Measurements from ENCODE around the gene XRCC1.
"Not testable (repeated sequence)": the region's sequence is repeated elsewhere in the genome, so short reads cannot be mapped to it uniquely, and the experiment has no call there.

The XRCC1 gene

GRCh38 chr19:43572171-43572588 is 3.1 kb downstream of the XRCC1 start:
- DNase-seq, result peak; percentile 65

GRCh38 chr19:43570174-43570791 is 5.0 kb downstream of the XRCC1 start:
- DNase-seq, result no peak

- no peak for DNase-seq
These were observed 5.7 kb downstream of the XRCC1 start for GRCh38 chr19:43569657-43570056.

GRCh38 chr19:43564800-43565199 is 10.5 kb downstream of the XRCC1 start:
- DNase-seq, result no peak

GRCh38 chr19:43563816-43564457 is 11.4 kb downstream of the XRCC1 start:
- no peak for DNase-seq

- peak; percentile 86 for DNase-seq
These were observed 12.6 kb downstream of the XRCC1 start for GRCh38 chr19:43562698-43563241.

GRCh38 chr19:43562226-43562697 is 13.1 kb downstream of the XRCC1 start:
- DNase-seq, result peak; percentile 42

- no peak for DNase-seq
These were observed 14.0 kb downstream of the XRCC1 start for GRCh38 chr19:43561139-43561970.

- DNase-seq, result peak; percentile 32
These were observed 14.6 kb downstream of the XRCC1 start for GRCh38 chr19:43560687-43561086.

GRCh38 chr19:43555185-43555770 is 20.0 kb downstream of the XRCC1 start:
- DNase-seq, result peak; percentile 77

GRCh38 chr19:43554317-43554895 is 20.9 kb downstream of the XRCC1 start:
- DNase-seq, result no peak

GRCh38 chr19:43553656-43554055 is 21.7 kb downstream of the XRCC1 start:
- DNase-seq, result no peak

- DNase-seq, result no peak
These were observed 22.7 kb downstream of the XRCC1 start for GRCh38 chr19:43552616-43553015.

GRCh38 chr19:43552198-43552450 is 23.2 kb downstream of the XRCC1 start:
- DNase-seq, result no peak

GRCh38 chr19:43551399-43552197 is 23.7 kb downstream of the XRCC1 start:
- no peak for DNase-seq

GRCh38 chr19:43548706-43549105 is 26.6 kb downstream of the XRCC1 start:
- DNase-seq, result no peak

- DNase-seq, result not testable (repeated sequence)
These were observed 27.4 kb downstream of the XRCC1 start for GRCh38 chr19:43547926-43548325.

GRCh38 chr19:43546581-43546980 is 28.7 kb downstream of the XRCC1 start:
- no peak for DNase-seq

GRCh38 chr19:43545981-43546380 is 29.3 kb downstream of the XRCC1 start:
- DNase-seq, result no peak

GRCh38 chr19:43545276-43545675 is 30.1 kb downstream of the XRCC1 start:
- DNase-seq, result no peak

- DNase-seq, result no peak
These were observed 31.2 kb downstream of the XRCC1 start for GRCh38 chr19:43544077-43544476.

All from inflammatory macrophage treated with lipopolysaccharide for 4 hours (primary cell).